GM21367 (cell line): Measurements from ENCODE around the gene SLC13A3.

ENCODE experiments used
- ATAC-seq: cut with Tn5 transposase; IDR thresholded peaks from one replicate; pipeline ENCODE4 v1.9.1; 2021; ENCODE audit not compliant: unreplicated experiment

SLC13A3 gene

GRCh38 chr20:46582648-46583047, 68.6 kb downstream of the SLC13A3 start:
- ATAC-seq: no peak

- ATAC-seq: no peak
Measured at GRCh38 chr20:46581391-46581790, 69.9 kb downstream of the SLC13A3 start.

- ATAC-seq: no peak
Measured at GRCh38 chr20:46580613-46581205, 70.5 kb downstream of the SLC13A3 start.

GRCh38 chr20:46578745-46579144, 72.5 kb downstream of the SLC13A3 start:
- no peak for ATAC-seq

GRCh38 chr20:46576774-46577395, 74.4 kb downstream of the SLC13A3 start:
- ATAC-seq: no peak

- no peak for ATAC-seq
Measured at GRCh38 chr20:46575937-46576461, 75.3 kb downstream of the SLC13A3 start.

- no peak for ATAC-seq
Measured at GRCh38 chr20:46575394-46575793, 75.9 kb downstream of the SLC13A3 start.

- ATAC-seq: no peak
Measured at GRCh38 chr20:46573788-46574584, 77.3 kb downstream of the SLC13A3 start.

GRCh38 chr20:46573234-46573633, 78.0 kb downstream of the SLC13A3 start:
- no peak for ATAC-seq

GRCh38 chr20:46572790-46573189, 78.5 kb downstream of the SLC13A3 start:
- no peak for ATAC-seq

- ATAC-seq: no peak
Measured at GRCh38 chr20:46572153-46572552, 79.1 kb downstream of the SLC13A3 start.

- ATAC-seq: no peak
Measured at GRCh38 chr20:46571418-46571817, 79.8 kb downstream of the SLC13A3 start.

- ATAC-seq: no peak
Measured at GRCh38 chr20:46570956-46571355, 80.3 kb downstream of the SLC13A3 start.

GRCh38 chr20:46569961-46570360, 81.3 kb downstream of the SLC13A3 start:
- no peak for ATAC-seq

- no peak for ATAC-seq
Measured at GRCh38 chr20:46568570-46569129, 82.6 kb downstream of the SLC13A3 start.

GRCh38 chr20:46566125-46566524, 85.1 kb downstream of the SLC13A3 start:
- ATAC-seq: no peak

- ATAC-seq: no peak
Measured at GRCh38 chr20:46564241-46564957, 86.9 kb downstream of the SLC13A3 start.

GRCh38 chr20:46563860-46564221, 87.4 kb downstream of the SLC13A3 start:
- ATAC-seq: no peak

- ATAC-seq: no peak
Measured at GRCh38 chr20:46563170-46563859, 87.9 kb downstream of the SLC13A3 start.

GRCh38 chr20:46562373-46563169, 88.7 kb downstream of the SLC13A3 start:
- no peak for ATAC-seq
